Ectodermal cell (in vitro differentiated cells): ENCODE results near the gene EXOC1. TPM values are rescaled to one million over a fixed set of nuclear protein-coding genes. Genes with fewer than 3 reads are reported as not detected.

ENCODE experiments used
- H3K27ac ChIP-seq: 2 replicates; pipeline ENCODE4 v1.7.0; 2013; ENCODE audit warnings: mild to moderate bottlenecking, low read depth, low read length; ENCODE audit not compliant: insufficient read depth, poor library complexity, severe bottlenecking
- H3K27me3 ChIP-seq: 2 replicates; pipeline ENCODE4 v1.7.0; 2013; ENCODE audit warnings: mild to moderate bottlenecking, low read length; ENCODE audit not compliant: insufficient read depth, control insufficient read depth, poor library complexity, severe bottlenecking
- H3K36me3 ChIP-seq: one replicate; pipeline ENCODE4 v1.7.0; 2013; ENCODE audit warnings: low read length; ENCODE audit not compliant: control insufficient read depth, insufficient read depth
- H3K4me1 ChIP-seq: one replicate; pipeline ENCODE4 v1.7.0; 2013; ENCODE audit warnings: low read length; ENCODE audit not compliant: control insufficient read depth, insufficient read depth
- H3K4me3 ChIP-seq: 2 replicates; pipeline ENCODE4 v1.7.0; 2013; ENCODE audit warnings: low read depth, low read length, control low read depth; ENCODE audit not compliant: insufficient read depth
- H3K9me3 ChIP-seq: 2 replicates; pipeline ENCODE4 v1.7.0; 2013; ENCODE audit warnings: mild to moderate bottlenecking, low read length, moderate library complexity; ENCODE audit not compliant: control insufficient read depth
- WGBS, 2 experiments: methylation state at CpG; one replicate each; pipeline ENCODE4 v1.1.7; 2013; ENCODE audit warnings: missing lambda C conversion rate in 2 of 2; 5-methylcytosine and 5-hydroxymethylcytosine counted together
- polyA plus RNA-seq, 4 experiments: library from polyadenylated mRNA; stranded (reverse); fragments of 50-300 nt; gene quantifications; one replicate each; pipeline ENCODE4 v1.2.3, GENCODE V29; 2013

Gene EXOC1, protein sequence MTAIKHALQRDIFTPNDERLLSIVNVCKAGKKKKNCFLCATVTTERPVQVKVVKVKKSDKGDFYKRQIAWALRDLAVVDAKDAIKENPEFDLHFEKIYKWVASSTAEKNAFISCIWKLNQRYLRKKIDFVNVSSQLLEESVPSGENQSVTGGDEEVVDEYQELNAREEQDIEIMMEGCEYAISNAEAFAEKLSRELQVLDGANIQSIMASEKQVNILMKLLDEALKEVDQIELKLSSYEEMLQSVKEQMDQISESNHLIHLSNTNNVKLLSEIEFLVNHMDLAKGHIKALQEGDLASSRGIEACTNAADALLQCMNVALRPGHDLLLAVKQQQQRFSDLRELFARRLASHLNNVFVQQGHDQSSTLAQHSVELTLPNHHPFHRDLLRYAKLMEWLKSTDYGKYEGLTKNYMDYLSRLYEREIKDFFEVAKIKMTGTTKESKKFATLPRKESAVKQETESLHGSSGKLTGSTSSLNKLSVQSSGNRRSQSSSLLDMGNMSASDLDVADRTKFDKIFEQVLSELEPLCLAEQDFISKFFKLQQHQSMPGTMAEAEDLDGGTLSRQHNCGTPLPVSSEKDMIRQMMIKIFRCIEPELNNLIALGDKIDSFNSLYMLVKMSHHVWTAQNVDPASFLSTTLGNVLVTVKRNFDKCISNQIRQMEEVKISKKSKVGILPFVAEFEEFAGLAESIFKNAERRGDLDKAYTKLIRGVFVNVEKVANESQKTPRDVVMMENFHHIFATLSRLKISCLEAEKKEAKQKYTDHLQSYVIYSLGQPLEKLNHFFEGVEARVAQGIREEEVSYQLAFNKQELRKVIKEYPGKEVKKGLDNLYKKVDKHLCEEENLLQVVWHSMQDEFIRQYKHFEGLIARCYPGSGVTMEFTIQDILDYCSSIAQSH
- 27.4 TPM for polyA plus RNA-seq (2013, experiment 1 of 4)
- 32.1 TPM for polyA plus RNA-seq (2013, experiment 2 of 4)
- 29.1 TPM for polyA plus RNA-seq (2013, experiment 3 of 4)
- 31.1 TPM for polyA plus RNA-seq (2013, experiment 4 of 4)

DNA sequence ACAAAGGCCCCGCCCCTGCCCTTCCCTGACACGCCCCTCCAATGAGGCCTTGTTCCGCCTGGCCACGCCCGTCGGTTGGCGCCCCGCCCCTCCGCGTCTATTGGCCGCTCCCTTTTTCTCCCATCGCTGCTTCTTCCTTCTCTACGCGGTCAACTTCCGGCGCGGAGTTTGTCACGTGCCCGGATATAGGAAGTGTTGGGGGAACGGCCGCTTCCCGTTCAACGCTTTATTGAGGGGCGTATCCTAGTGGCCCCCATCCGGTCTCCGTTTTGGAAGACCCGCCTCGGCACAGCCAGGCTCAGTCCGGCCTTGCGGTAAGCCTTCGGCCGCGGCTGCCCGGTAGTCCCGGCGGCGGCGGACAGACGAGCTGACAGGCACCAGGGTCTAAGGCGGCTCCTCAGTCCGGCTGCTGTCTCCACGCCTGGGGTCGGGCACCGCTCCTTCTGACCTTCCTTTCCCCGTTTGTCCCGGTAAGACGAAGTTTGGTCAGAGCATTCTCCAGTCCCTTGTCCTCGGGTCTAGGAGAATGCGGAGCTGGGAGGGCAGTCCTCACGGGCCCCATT, at the start of gene EXOC1:
Gene EXOC1, plus strand, starts transcription at position 165 of the 563 bp plus-strand sequence. CDS start 4,676 bp downstream, outside the sequence.
- Histone ChIP-seq H3K27ac (peak within 1 kb of the TSS; percentile 6), H3K27me3 (peaks cover 31% of the 10 kb centered on the region), H3K4me1 (no peaks in the 10 kb centered on the region), H3K36me3 (no peaks in the 10 kb centered on the region), H3K4me3 (peak within 1 kb of the TSS; percentile 88), H3K9me3 (no peaks in the 10 kb centered on the region)
- 0% methylated on average over 50 of the region's 50 CpGs for WGBS, 2 experiments

DNA sequence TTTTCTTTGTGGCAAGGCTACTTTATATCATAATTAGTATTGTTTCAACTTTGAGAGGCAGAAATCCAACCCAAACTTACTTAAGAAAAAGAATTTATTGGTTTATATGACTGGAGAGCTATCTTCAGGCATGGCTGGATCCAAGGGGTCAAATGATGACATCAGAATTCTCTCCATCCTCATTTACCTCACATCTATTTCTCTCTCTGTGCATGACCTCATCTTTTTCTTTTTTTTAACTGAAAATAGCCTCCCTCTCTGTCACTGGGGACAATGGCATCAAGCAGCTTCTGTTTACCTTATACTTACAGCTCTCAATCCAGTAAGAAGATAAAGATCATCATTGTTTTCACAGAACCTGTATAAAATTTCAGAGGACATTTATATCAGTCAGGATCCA, 45.9 kb upstream of the EXOC1 start:
- no peak overlapping the region for H3K4me3 ChIP-seq
- no peaks in the 10 kb centered on the region for H3K9me3 ChIP-seq
- H3K27ac ChIP-seq = no peak overlapping the region
- no peaks in the 10 kb centered on the region for H3K27me3 ChIP-seq
- peaks cover 5% of the 10 kb centered on the region for H3K4me1 ChIP-seq
- no peaks in the 10 kb centered on the region for H3K36me3 ChIP-seq

DNA sequence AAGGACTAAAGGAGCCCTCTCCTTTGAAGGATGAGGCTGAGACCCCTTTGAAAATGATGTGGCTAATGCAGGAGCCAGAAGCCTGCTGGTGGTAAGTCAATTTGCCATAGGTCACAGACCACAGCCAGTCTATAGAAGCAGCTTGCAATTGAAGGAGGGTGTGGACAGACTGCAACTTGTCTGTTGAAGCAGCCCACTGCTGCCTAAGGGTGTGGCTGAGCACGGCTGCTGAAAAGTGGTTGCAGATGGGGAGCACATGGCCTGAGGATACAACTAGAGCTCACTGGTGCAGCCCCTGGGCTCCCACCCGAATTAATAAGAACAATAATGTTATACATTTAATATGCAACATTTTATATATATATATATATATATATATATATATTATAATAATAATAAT, 45.3 kb upstream of the EXOC1 start:
- no peak overlapping the region for H3K4me3 ChIP-seq
- no peak overlapping the region for H3K27ac ChIP-seq
- H3K4me1 ChIP-seq = peaks cover 5% of the 10 kb centered on the region
- H3K36me3 ChIP-seq = no peaks in the 10 kb centered on the region
- H3K27me3 ChIP-seq = no peaks in the 10 kb centered on the region
- whole genome bisulfite sequencing, 2 experiments = 69 to 78% methylated on average over 1 of the region's 2 CpGs
- H3K9me3 ChIP-seq = no peaks in the 10 kb centered on the region

DNA sequence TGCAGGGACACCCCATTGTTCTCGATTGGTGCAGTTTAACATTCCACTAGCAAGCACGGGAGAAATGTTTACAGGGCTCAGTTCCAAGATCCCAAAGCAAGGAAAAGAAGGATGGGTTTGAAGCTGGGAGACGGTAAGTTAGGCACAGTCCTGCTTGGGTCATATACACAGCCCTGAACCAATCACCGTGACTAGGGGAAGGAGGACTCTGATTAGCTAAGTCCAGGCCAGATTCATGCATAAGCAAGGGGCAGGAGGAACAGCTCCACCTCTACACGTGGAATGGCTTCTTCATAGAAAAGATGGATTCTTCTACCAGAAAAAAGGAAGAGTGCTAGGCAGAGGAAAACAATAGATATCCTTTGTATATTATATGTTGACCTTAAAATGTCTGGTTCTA, 44.8 kb upstream of the EXOC1 start:
- no peaks in the 10 kb centered on the region for H3K36me3 ChIP-seq
- H3K27ac ChIP-seq = no peak overlapping the region
- 82 to 85% methylated on average over 5 of the region's 5 CpGs for WGBS, 2 experiments
- H3K4me3 ChIP-seq = no peak overlapping the region
- H3K27me3 ChIP-seq = no peaks in the 10 kb centered on the region
- H3K4me1 ChIP-seq = peaks cover 5% of the 10 kb centered on the region
- no peaks in the 10 kb centered on the region for H3K9me3 ChIP-seq

DNA sequence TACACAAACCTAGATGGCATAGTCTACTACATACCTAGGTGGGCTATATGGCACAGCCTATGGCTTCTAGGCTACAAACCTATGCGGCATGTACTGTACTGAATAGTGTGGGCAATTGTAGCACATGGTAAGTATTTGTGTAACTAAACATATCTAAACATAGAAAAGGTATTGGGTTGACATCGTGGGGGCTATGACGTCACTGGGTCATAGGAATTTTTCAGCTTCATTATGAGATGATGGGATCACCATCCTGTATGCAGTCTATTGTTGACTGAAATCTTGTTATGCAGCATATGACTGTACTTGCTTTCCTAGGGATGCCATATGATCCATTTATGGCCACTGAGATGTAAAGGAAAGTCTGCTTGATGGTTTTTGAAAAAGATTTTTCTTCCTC, 35.8 kb upstream of the EXOC1 start:
- no peaks in the 10 kb centered on the region for H3K4me1 ChIP-seq
- H3K4me3 ChIP-seq = no peak overlapping the region
- no peaks in the 10 kb centered on the region for H3K9me3 ChIP-seq
- no peaks in the 10 kb centered on the region for H3K27me3 ChIP-seq
- H3K36me3 ChIP-seq = no peaks in the 10 kb centered on the region
- H3K27ac ChIP-seq = no peak overlapping the region
- WGBS, 2 experiments = 94 to 98% methylated on average over 3 of the region's 3 CpGs

DNA sequence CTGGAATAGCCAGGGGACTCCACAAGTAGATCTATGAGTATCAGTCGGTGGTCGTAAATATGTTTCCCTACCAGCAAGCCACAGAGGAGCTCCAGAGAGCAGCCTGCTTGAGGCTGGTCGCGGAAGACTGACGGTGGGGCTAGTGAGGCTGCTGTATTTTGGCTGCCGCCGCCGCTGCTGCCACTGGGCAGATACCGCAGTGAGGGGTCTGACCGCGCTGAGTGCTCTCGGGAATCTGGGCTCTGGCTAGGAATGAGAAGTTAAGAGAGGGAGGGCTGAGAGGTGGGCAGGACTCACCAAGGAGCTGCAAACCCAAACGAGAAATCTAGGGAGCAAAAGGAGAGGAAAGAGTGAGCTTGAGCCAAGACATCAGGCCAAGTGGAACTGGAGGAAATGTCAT, 33.8 kb upstream of the EXOC1 start, which contains the start of gene EXOC1L:
Gene EXOC1L, plus strand, starts transcription at position 157 of the 400 bp plus-strand sequence. Its CDS starts 237 bp downstream, at position 394.
- WGBS, 2 experiments = 5 to 6% methylated on average over 13 of the region's 13 CpGs
- Histone ChIP-seq H3K27me3 (no peaks in the 10 kb centered on the region), H3K4me1 (no peaks in the 10 kb centered on the region), H3K4me3 (no peak within 1 kb of the TSS), H3K9me3 (no peaks in the 10 kb centered on the region), H3K27ac (no peak within 1 kb of the TSS), H3K36me3 (no peaks in the 10 kb centered on the region)

DNA sequence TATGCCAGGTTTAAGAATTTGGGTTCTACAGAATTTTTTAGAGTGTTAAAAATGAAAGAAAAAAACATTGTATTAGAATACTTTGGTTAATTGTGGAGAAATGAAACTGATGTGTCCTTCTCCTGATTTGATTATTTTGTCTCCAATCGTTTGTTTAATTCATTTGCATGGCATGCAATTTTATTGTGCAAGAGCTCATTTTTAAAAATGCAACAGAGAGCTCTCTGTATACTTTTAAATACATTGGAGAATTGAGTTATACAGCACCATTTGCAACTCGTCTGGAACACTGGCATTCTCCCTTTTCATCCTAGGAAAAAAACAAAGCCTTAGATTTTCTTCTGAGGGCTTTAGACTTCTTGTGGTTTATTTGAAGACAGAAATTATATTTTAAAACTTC, 33.2 kb upstream of the EXOC1 start:
- WGBS, 2 experiments = 91 to 100% methylated on average over 1 to 2 of the region's 2 CpGs

DNA sequence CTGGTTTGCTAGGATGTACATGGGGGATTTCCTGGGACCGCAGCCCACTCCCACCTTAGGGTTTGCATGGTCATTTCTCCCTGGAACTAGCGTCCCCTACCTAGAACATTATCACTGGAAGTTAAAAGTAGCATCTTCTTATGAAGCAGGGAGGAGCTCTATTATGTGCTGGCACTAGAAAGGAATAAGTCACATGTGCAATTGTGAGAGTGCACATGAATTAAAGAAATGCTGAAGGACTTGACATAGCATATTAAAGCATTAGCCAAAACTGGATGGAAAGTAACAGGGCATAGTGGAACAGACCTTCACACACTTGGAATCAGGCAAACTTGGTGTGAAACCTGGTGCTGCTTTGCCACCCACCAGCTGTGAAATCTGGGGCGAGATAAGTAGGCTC, 31.1 kb upstream of the EXOC1 start:
- WGBS, 2 experiments = 84 to 93% methylated on average over 3 of the region's 3 CpGs
- H3K9me3 ChIP-seq = no peaks in the 10 kb centered on the region
- H3K27me3 ChIP-seq = no peaks in the 10 kb centered on the region
- H3K4me1 ChIP-seq = no peaks in the 10 kb centered on the region
- no peaks in the 10 kb centered on the region for H3K36me3 ChIP-seq
- H3K4me3 ChIP-seq = no peak overlapping the region
- H3K27ac ChIP-seq = no peak overlapping the region

More for the DNA sequence above, 33.2 kb upstream of the EXOC1 start:
- Histone ChIP-seq H3K36me3 (no peaks in the 10 kb centered on the region), H3K27ac (no peak overlapping the region), H3K27me3 (no peaks in the 10 kb centered on the region), H3K4me1 (no peaks in the 10 kb centered on the region), H3K9me3 (no peaks in the 10 kb centered on the region), H3K4me3 (no peak overlapping the region)

DNA sequence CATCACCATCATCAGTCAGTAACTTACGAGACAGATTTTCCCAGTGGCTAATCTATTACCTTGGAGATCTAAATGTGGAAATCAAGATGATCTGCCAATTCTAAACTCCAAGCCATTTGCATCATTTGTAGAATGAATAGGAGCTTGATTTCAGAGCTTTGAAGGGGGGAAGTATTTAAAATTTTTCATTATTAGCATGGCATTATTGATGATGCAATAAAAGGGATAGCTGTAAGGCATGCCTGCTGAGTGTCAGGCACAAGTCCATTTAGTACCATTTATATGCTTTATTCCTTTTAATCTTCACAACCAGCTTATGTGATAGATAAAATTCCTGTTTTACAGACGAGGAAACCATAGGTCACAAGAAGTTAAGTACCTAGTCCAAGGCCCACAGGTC, 28.6 kb upstream of the EXOC1 start:
- WGBS, 2 experiments = 76 to 77% methylated on average over 1 to 2 of the region's 2 CpGs
- H3K4me3 ChIP-seq = no peak overlapping the region

DNA sequence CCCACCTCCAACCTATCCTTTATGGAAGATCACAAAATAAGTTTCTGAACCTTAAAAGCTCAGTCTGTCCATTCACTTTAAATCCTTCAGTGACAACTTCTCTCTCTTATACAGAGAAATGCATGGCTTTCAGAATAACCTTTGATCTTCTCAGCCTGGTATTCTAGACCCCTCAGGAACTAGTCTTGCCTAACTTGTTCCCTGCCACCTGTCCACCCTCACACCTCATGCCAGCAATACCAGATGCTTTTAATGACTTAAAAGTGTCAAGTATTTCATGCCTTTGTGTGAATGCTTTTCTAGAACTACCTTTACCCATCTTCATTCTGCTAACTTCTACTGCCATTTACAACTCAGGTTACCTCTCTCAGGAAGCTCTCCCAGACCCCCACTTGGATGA, 26.5 kb upstream of the EXOC1 start:
- no peaks in the 10 kb centered on the region for H3K27me3 ChIP-seq
- H3K36me3 ChIP-seq = no peaks in the 10 kb centered on the region
- no peaks in the 10 kb centered on the region for H3K4me1 ChIP-seq
- no peak overlapping the region for H3K27ac ChIP-seq
- no peak overlapping the region for H3K4me3 ChIP-seq
- no peaks in the 10 kb centered on the region for H3K9me3 ChIP-seq

More for the DNA sequence above, 28.6 kb upstream of the EXOC1 start:
- Histone ChIP-seq H3K4me1 (no peaks in the 10 kb centered on the region), H3K27ac (no peak overlapping the region), H3K27me3 (no peaks in the 10 kb centered on the region), H3K9me3 (no peaks in the 10 kb centered on the region), H3K36me3 (no peaks in the 10 kb centered on the region)
